H1 (cell line): ENCODE results near the gene METTL9. TPM values are rescaled to one million over a fixed set of nuclear protein-coding genes. Genes with fewer than 3 reads are reported as not detected.

Experiments
- CTCF ChIA-PET: fragments of 300-600 bp; sonication (Branson Sonifier 250); formaldehyde crosslinking; loops from one replicate; lab custom pipeline; 2021; ENCODE audit not compliant: partially characterized antibody; lab: Charles Lee
- POLR2A ChIA-PET: fragments of 300-600 bp; sonication (Branson Sonifier 250); formaldehyde crosslinking; loops from one replicate; lab custom pipeline; 2021; ENCODE audit warnings: inconsistent platforms; ENCODE audit not compliant: partially characterized antibody; lab: Charles Lee
- DNase-seq, 2 experiments: peaks; one replicate each; pipeline versions ENCODE4 v3.0.0 to v3.0.0-alpha.2; 2010 to 2022; ENCODE audit warnings: low spot score in 2 of 2, low read depth in 1 of 2, mixed read lengths in 1 of 2
- FAIRE-seq: peaks from 2 replicates; lab custom pipeline; 2011; peaks lifted over from hg19 to GRCh38; lab: Jason Lieb, UNC
- H2AFZ ChIP-seq: 2 replicates; pipeline ENCODE4 v1.8.1; 2012; ENCODE audit warnings: low read length, inconsistent platforms
- H2AK5ac ChIP-seq: 2 replicates; pipeline ENCODE4 v1.6.1; 2013; ENCODE audit warnings: low read depth, low read length
- H2BK120ac ChIP-seq: replicated peaks from 2 replicates; pipeline ENCODE3; 2013; ENCODE audit warnings: low read depth, low read length, inconsistent platforms
- H2BK12ac ChIP-seq: 2 replicates; pipeline ENCODE4 v1.6.1; 2013; ENCODE audit warnings: low read depth, low read length
- H2BK15ac ChIP-seq: 2 replicates; pipeline ENCODE4 v1.6.1; 2013; ENCODE audit warnings: low read length
- H2BK20ac ChIP-seq: 2 replicates; pipeline ENCODE4 v1.6.1; 2013; ENCODE audit warnings: low read length
- H2BK5ac ChIP-seq: 2 replicates; pipeline ENCODE4 v1.6.1; 2013; ENCODE audit warnings: low read depth, low read length
- H3K14ac ChIP-seq: 2 replicates; pipeline ENCODE4 v1.6.1; 2013; ENCODE audit warnings: inconsistent platforms; ENCODE audit not compliant: insufficient read length
- H3K18ac ChIP-seq: 2 replicates; pipeline ENCODE4 v1.6.1; 2013; ENCODE audit warnings: low read length; ENCODE audit errors: extremely low read depth
- H3K23ac ChIP-seq: 2 replicates; pipeline ENCODE4 v1.6.1; 2013; ENCODE audit warnings: inconsistent platforms; ENCODE audit not compliant: insufficient read length
- H3K23me2 ChIP-seq: 2 replicates; pipeline ENCODE4 v1.6.1; 2013; ENCODE audit warnings: low read depth, low read length
- H3K27ac ChIP-seq: 2 replicates; pipeline ENCODE4 v1.6.1; 2011; ENCODE audit warnings: low read depth, low read length, inconsistent platforms
- H3K27me3 ChIP-seq, 4 experiments: replicated peaks in 1 of 4; 1 replicate in 1 of 4; 2 replicates in 3 of 4; pipeline versions ENCODE4 v1.6.1 to v1.8.1; 2011 to 2013; ENCODE audit warnings: low read length in 3 of 4, mild to moderate bottlenecking in 3 of 4, inconsistent platforms in 2 of 4, mixed read lengths in 2 of 4, moderate library complexity in 1 of 4; ENCODE audit not compliant: control insufficient read depth in 3 of 4, insufficient read depth in 3 of 4; ENCODE audit errors: extremely low read depth in 1 of 4
- H3K36me3 ChIP-seq, 4 experiments: 2 replicates each; pipeline versions ENCODE4 v1.6.1 to v1.8.1; 2011 to 2013; ENCODE audit warnings: mild to moderate bottlenecking in 4 of 4, low read length in 3 of 4, moderate library complexity in 2 of 4, control low read depth in 1 of 4, inconsistent platforms in 1 of 4; ENCODE audit not compliant: insufficient read depth in 4 of 4, control insufficient read depth in 2 of 4
- H3K4ac ChIP-seq: replicated peaks from 2 replicates; pipeline ENCODE3; 2013; ENCODE audit warnings: low read length, low read depth, mixed read lengths, inconsistent platforms; ENCODE audit not compliant: insufficient read length
- H3K4me1 ChIP-seq, 4 experiments: replicated peaks in 1 of 4; 1 replicate in 1 of 4; 2 replicates in 3 of 4; pipeline versions ENCODE4 v1.6.1 to v1.8.1; 2011 to 2013; ENCODE audit warnings: low read length in 3 of 4, inconsistent platforms in 2 of 4, mixed read lengths in 1 of 4; ENCODE audit not compliant: insufficient read depth in 4 of 4, control insufficient read depth in 3 of 4
- H3K4me2 ChIP-seq, 2 experiments: 2 replicates each; pipeline versions ENCODE4 v1.6.1 to v1.8.1; 2011 to 2013; ENCODE audit warnings: low read depth in 2 of 2, low read length in 2 of 2, control low read depth in 1 of 2, inconsistent platforms in 1 of 2, mild to moderate bottlenecking in 1 of 2; ENCODE audit not compliant: insufficient read depth in 1 of 2
- H3K4me3 ChIP-seq, 4 experiments: fragments of 200-600, 300-600 bp in 1 of 4; sonication (generic), shearing (Covaris generic), sonication (Bioruptor Twin) in 1 of 4; 2 replicates each; pipeline versions ENCODE4 v1.5.1 to v1.8.1; 2011 to 2016; ENCODE audit warnings: low read length in 4 of 4, low read depth in 3 of 4, control low read depth in 2 of 4, inconsistent platforms in 2 of 4, mild to moderate bottlenecking in 2 of 4, mixed read lengths in 1 of 4, moderate library complexity in 1 of 4; ENCODE audit not compliant: insufficient read depth in 2 of 4; ENCODE audit errors: extremely low read depth in 1 of 4
- H3K56ac ChIP-seq: replicated peaks from 2 replicates; pipeline ENCODE3; 2013; ENCODE audit warnings: low read depth, mild to moderate bottlenecking, mixed read lengths, low read length, inconsistent platforms; ENCODE audit not compliant: insufficient read length
- H3K79me1 ChIP-seq: 2 replicates; pipeline ENCODE4 v1.6.1; 2013; ENCODE audit warnings: low read depth, low read length, control low read depth
- H3K79me2 ChIP-seq, 2 experiments: 2 replicates each; pipeline versions ENCODE4 v1.6.1 to v1.8.1; 2012 to 2013; ENCODE audit warnings: low read length in 2 of 2, mild to moderate bottlenecking in 2 of 2, inconsistent platforms in 1 of 2; ENCODE audit not compliant: insufficient read depth in 2 of 2, control insufficient read depth in 1 of 2
- H3K9ac ChIP-seq, 4 experiments: replicated peaks in 1 of 4; 1 replicate in 1 of 4; 2 replicates in 3 of 4; pipeline versions ENCODE4 v1.6.1 to v1.8.1; 2011 to 2013; ENCODE audit warnings: low read depth in 3 of 4, low read length in 3 of 4, control low read depth in 2 of 4, mild to moderate bottlenecking in 2 of 4, moderate library complexity in 2 of 4, inconsistent platforms in 1 of 4; ENCODE audit errors: extremely low read depth in 1 of 4
- H3K9me3 ChIP-seq, 2 experiments: 2 replicates each; pipeline versions ENCODE4 v1.6.1 to v1.8.1; 2012 to 2013; ENCODE audit warnings: mild to moderate bottlenecking in 2 of 2, moderate library complexity in 2 of 2, control low read depth in 1 of 2, inconsistent platforms in 1 of 2, low read depth in 1 of 2, low read length in 1 of 2, mixed read lengths in 1 of 2; ENCODE audit not compliant: insufficient read depth in 2 of 2
- H4K20me1 ChIP-seq, 2 experiments: replicated peaks in 1 of 2; 2 replicates each; pipeline versions ENCODE3 to v1.8.1; 2011 to 2013; ENCODE audit warnings: inconsistent platforms in 2 of 2, low read length in 2 of 2, mild to moderate bottlenecking in 1 of 2; ENCODE audit not compliant: insufficient read depth in 2 of 2, control insufficient read depth in 1 of 2
- H4K5ac ChIP-seq: 2 replicates; pipeline ENCODE4 v1.6.1; 2013; ENCODE audit warnings: low read length, low read depth, mixed read lengths, inconsistent platforms; ENCODE audit not compliant: insufficient read length
- H4K8ac ChIP-seq: 2 replicates; pipeline ENCODE4 v1.8.0; 2013; ENCODE audit warnings: mild to moderate bottlenecking, moderate library complexity, low read length, inconsistent platforms; ENCODE audit not compliant: insufficient read depth; ENCODE audit errors: extremely low read depth
- H4K91ac ChIP-seq: replicated peaks from 2 replicates; pipeline ENCODE3; 2013; ENCODE audit warnings: low read length, mixed read lengths, inconsistent platforms; ENCODE audit not compliant: insufficient read length
- TEAD4 ChIP-seq: IDR thresholded peaks from 2 replicates; pipeline ENCODE4 v1.6.1; 2012; ENCODE audit warnings: low read depth, low read length, inconsistent platforms, mixed read lengths
- WGBS, 2 experiments: shearing (Covaris generic) in 1 of 2; methylation state at CpG; one replicate each; pipeline versions ENCODE4 v1.1.6 to v1.1.7; 2013 to 2015; ENCODE audit warnings: low lambda C conversion rate in 2 of 2, mixed read lengths in 2 of 2, inconsistent platforms in 1 of 2, low coverage in 1 of 2, missing lambda C conversion rate in 1 of 2; ENCODE audit not compliant: insufficient replicate concordance in 2 of 2, insufficient coverage in 1 of 2, insufficient read length in 1 of 2; ENCODE audit errors: extremely low coverage in 1 of 2, missing lambda C conversion rate in 1 of 2; 5-methylcytosine and 5-hydroxymethylcytosine counted together
- polyA plus RNA-seq, 7 experiments: library from polyadenylated mRNA; depleted of rRNA in 3 of 7; stranded (reverse) in 5 of 7; unstranded in 2 of 7; fragments of >200 nt in 5 of 7; fragments of 200-250 nt in 2 of 7; gene quantifications; 1 replicate in 5 of 7; 2 replicates in 1 of 7; 4 replicates in 1 of 7; pipeline versions ENCODE4 v1.2.1 to v1.2.3, GENCODE V29; 2011 to 2013; ENCODE audit warnings: missing spikeins in 2 of 7, mixed read lengths in 2 of 7
- total RNA-seq: library from RNA; stranded (reverse); fragmentation: NEBNext Ultra II Directional; extraction: Animal tissue kit (Norgen Biotek cat#: 25700); gene quantifications from 2 replicates; pipeline ENCODE4 v1.2.1, GENCODE V29; 2021
- TF ChIP-seq, protein P1 (sequence below): IDR thresholded peaks from 2 replicates; pipeline ENCODE4 v1.6.1; 2012; ENCODE audit warnings: inconsistent platforms

METTL9 gene
- total and polyA plus RNA-seq, 2 of the 8 experiments (the other 6 are each of a cell fraction or from before 2014, with no cell fraction given): 45.4 to 112 TPM

DNA sequence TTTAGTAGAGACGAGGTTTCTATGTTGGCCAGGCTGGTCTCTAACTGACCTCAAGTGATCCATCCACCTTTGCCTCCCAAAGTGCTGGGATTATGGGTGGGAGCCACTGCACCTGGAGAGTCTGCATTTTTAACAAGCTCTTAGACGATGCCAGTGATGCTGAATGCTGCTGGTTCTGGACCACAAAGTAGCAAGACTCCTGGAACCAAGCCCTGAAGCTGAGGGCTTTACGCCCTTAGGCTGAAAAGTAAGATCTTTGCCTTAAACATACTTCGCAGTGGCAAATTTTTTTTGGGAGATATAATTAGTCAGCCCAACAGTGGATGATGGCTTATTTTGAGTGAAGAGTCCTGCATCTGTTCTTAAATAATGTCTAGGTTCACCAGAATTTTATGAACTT, 14.0 kb downstream of the METTL9 start:
- 90% methylated on average over 4 of the region's 4 CpGs; no CpG with 5 or more reads in 1 of the 2 experiments for WGBS, 2 experiments
- Histone ChIP-seq H3K4me2 (no peak overlapping the region), H4K91ac (no peak overlapping the region), H3K18ac (no peak overlapping the region), H2BK12ac (no peak overlapping the region), H2BK15ac (no peak overlapping the region), H3K4ac (no peak overlapping the region), H4K8ac (no peak overlapping the region), H2BK5ac (no peak overlapping the region), H3K4me3 (no peak overlapping the region), H3K14ac (no peak overlapping the region), H2AFZ (no peak overlapping the region), H3K56ac (no peak overlapping the region), H4K20me1 (peaks cover 7 to 9% of the 10 kb centered on the region in 2 experiments), H2BK120ac (no peak overlapping the region), H2AK5ac (no peak overlapping the region), H4K5ac (no peak overlapping the region), H3K23ac (no peak overlapping the region), H3K9ac (no peak overlapping the region), H3K36me3 (peaks cover 0 to 9% (median 0%) of the 10 kb centered on the region in 4 experiments; a peak in 2 of 8 replicates), H3K9me3 (no peaks in the 10 kb centered on the region), H2BK20ac (no peak overlapping the region), H3K79me1 (peaks cover 6% of the 10 kb centered on the region), H3K27me3 (no peaks in the 10 kb centered on the region), H3K79me2 (peaks cover 7 to 86% of the 10 kb centered on the region in 2 experiments), H3K4me1 (peaks cover 5 to 25% (median 10%) of the 10 kb centered on the region in 4 experiments; a peak in 6 of 7 replicates), H3K23me2 (no peaks in the 10 kb centered on the region), H3K27ac (no peak overlapping the region)
- CTCF ChIA-PET: interaction anchor here (1.2 to 4.4 kb wide), 2 partner anchors 10 to 29 kb away, joined by 4 to 20 read pairs; no protein-coding TSS in a partner anchor
- FAIRE-seq: no peak
- no peak for DNase-seq
- TF ChIP-seq, protein P1, sequence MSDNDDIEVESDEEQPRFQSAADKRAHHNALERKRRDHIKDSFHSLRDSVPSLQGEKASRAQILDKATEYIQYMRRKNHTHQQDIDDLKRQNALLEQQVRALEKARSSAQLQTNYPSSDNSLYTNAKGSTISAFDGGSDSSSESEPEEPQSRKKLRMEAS: no peak
- no peak for TF ChIP-seq TEAD4
- POLR2A ChIA-PET: interaction anchor here (1.4 kb wide), 1 partner anchor 9 kb away, joined by 4 read pairs; no protein-coding TSS in a partner anchor
